ENCODE data around the gene AUTS2.

DNA sequence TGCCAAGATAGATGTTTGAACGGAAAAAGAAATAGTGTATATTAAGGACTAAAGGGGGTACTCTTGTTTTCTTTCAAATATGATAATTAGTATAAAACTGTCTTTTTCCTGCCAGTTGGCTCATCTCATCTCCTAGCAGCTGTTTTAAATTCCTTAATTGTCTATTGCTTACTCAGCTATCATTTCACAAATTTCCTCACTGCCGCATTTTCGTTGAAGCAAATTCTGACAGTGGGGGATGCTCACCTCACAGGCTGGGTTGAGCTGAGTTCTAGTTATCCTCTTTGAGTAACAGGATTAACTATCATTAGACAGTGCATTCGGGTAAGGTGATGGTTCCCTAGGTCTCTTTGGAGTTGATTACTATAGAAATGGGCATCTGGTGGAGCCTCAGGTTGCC, 592.0 kb downstream of the AUTS2 start:
- TF ChIP-seq POLR2AphosphoS5 (IDR thresholded peaks at IDR 0.05) (no peak), POLR2A (IDR thresholded peaks at IDR 0.05) (no peak), CTCF (IDR thresholded peaks at IDR 0.05) (no peak)
